Bronchial epithelial cell (primary cell): ENCODE measurements around the gene C5. TPM values are rescaled to one million over a fixed set of nuclear protein-coding genes. Genes with fewer than 3 reads are reported as not detected.

Experiments used
- DNase-seq: peaks from one replicate; pipeline ENCODE4 v3.0.0-alpha.2; 2010; ENCODE audit warnings: low read depth
- FAIRE-seq: peaks from 2 replicates; lab custom pipeline; 2011; peaks lifted over from hg19 to GRCh38; lab: Jason Lieb, UNC
- H3K27me3 ChIP-seq: 2 replicates; pipeline ENCODE4 v1.5.1; 2011; ENCODE audit warnings: low read length; ENCODE audit not compliant: control insufficient read depth, insufficient read depth
- H3K36me3 ChIP-seq: 2 replicates; pipeline ENCODE4 v1.5.1; 2011; ENCODE audit warnings: low read length; ENCODE audit not compliant: control insufficient read depth, insufficient read depth
- H3K4me3 ChIP-seq: 2 replicates; pipeline ENCODE4 v1.5.1; 2011; ENCODE audit warnings: mild to moderate bottlenecking, low read depth, low read length, control low read depth
- total RNA-seq: library from RNA; depleted of rRNA; stranded (reverse); fragments of >200 nt; gene quantifications from 2 replicates; pipeline ENCODE4 v1.2.1, GENCODE V29; 2014
- TF ChIP-seq, protein P1 (sequence below): IDR thresholded peaks from 2 replicates; pipeline ENCODE4 v1.5.1; 2011; ENCODE audit warnings: mild to moderate bottlenecking, moderate library complexity, low read length, control low read depth, inconsistent platforms; ENCODE audit not compliant: insufficient read depth, severe bottlenecking

C5 gene
- total RNA-seq, 1 donor from 2014 or later: 1.3 TPM

DNA sequence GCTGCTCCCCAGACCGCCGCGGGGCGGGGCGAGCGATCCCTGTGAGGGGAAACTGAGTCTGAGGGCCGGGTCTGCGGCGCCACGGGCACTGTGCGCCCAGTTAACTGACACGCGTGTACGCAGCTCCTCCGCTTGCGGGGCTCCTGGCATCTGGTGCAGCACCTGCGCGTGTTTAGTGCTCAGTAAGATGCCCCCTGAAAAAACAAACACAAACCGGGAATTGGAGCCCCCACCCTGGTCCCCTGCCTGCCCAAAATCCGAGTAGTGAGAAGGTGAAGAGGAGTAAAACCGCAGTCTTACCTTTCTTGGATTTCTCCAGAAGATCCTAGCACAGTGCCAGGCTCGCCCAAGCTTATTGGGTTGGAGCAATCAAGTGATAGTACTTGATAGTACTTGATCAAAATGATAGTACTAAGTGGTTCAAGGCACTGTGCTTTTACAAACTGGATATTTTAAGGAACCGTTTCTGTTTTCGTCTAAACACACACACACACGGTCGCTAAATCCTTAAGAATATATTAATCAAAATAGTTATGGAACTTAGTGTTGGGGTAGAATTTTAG, 120.8 kb downstream of the C5 start:
- FAIRE-seq (no peak), DNase-seq (no peak)
- no peaks in the 10 kb centered on the region for H3K36me3 ChIP-seq
- H3K4me3 ChIP-seq: peak overlapping the region; percentile 59
- no peaks in the 10 kb centered on the region for H3K27me3 ChIP-seq
- TF ChIP-seq, protein P1, sequence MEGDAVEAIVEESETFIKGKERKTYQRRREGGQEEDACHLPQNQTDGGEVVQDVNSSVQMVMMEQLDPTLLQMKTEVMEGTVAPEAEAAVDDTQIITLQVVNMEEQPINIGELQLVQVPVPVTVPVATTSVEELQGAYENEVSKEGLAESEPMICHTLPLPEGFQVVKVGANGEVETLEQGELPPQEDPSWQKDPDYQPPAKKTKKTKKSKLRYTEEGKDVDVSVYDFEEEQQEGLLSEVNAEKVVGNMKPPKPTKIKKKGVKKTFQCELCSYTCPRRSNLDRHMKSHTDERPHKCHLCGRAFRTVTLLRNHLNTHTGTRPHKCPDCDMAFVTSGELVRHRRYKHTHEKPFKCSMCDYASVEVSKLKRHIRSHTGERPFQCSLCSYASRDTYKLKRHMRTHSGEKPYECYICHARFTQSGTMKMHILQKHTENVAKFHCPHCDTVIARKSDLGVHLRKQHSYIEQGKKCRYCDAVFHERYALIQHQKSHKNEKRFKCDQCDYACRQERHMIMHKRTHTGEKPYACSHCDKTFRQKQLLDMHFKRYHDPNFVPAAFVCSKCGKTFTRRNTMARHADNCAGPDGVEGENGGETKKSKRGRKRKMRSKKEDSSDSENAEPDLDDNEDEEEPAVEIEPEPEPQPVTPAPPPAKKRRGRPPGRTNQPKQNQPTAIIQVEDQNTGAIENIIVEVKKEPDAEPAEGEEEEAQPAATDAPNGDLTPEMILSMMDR: no peak

DNA sequence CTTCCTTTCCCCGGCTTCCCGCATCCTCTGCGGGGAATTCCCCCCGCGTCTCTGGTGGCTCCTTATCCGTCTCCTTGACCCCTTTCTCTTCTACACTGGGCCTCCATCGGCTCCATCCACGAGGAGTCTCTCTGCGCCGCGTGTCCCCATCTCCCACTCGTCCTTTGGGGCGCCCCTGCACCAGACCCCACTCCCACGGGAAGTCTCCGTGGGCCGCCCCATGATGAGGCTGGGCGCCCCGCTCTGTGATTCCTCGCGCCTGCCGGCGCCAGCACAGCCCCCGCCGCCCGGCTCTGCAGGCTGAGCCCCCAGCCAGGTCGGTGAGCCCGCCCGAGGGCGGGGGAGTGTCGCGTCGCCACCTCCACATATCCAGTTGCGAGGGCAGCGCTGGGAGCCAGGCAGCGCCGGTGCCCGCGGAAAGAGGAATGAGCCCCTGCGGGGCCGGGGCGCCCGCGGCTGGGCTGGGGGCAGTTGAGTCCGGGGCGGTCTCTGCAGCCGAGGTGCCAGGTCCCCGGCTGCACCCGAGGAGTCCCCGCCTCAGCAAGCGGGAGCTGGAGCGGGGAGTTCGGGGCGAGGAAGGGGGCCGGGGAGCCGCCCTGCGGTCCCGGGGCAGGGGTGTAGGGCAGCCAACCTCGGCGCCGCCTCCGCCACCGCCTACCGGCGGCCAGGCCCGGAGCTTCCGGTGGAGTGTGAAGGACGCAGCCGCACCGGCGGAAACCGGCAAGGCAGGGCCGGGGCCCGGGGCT, 121.4 kb downstream of the C5 start:
- TF ChIP-seq, protein P1: no peak
- DNase-seq: no peak
- H3K4me3 ChIP-seq: peak overlapping the region; percentile 59
- no peak for FAIRE-seq
- no peaks in the 10 kb centered on the region for H3K27me3 ChIP-seq
- no peaks in the 10 kb centered on the region for H3K36me3 ChIP-seq

DNA sequence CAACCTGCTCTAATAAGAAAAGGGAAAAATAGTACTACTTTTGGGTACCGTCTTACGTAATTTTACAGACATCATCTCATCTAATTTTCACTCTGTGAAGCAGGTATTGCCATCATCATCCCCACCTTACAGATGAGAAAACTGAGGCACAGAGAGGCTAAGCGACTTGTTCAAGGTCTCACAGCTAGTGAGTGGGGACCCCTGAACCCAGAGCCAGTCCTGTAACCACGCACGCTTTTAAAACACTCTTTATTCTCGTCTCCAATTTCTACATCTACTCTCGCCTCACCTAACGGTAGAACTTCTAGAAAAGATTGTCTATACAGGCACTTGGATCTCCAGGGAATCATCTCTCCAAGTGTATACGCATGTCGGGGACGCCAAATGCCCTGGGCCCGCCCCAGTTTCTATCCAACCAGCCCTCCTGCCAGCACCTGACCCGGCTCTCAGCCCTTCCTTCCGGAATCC, 122.0 kb downstream of the C5 start:
- no peak for DNase-seq
- no peak for FAIRE-seq
- TF ChIP-seq, protein P1: no peak
- Histone ChIP-seq H3K4me3 (peak overlapping the region; percentile 59), H3K36me3 (no peaks in the 10 kb centered on the region), H3K27me3 (no peaks in the 10 kb centered on the region)

DNA sequence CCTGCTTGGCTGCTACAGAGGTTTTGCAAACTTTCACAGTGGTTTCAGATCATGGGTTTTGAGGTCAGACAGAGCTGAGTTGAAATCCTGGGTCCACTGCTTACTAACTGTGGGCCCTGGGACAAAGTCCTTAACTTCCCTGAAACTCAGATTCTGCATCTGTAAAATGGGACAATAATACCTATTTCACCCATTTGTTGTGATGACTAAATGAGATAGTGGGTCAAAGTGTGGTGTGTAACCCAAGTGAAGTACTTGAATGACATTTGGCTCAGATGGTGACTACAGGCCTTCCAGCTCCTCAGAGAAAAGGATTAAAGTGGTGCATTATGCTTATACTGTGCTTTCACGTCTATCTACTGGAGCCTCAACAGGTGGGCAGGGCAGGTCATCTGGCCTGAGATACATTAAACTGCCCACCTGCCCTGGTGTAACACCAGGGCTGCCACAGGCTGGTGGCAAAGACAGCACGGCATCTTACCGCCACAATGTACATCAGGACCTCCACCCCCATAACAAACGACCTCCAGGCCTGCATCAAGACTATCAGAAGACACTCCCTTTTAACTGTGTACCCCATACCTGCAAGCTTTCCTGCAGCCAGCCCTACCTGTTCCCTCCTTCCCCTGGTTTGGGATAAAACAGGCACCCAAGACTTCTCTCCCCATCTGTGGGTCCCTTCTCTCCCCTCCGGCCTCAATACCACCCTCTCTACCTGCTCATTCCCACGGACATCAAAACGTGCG, 122.6 kb downstream of the C5 start:
- FAIRE-seq (no peak), DNase-seq (no peak)
- no peaks in the 10 kb centered on the region for H3K27me3 ChIP-seq
- H3K4me3 ChIP-seq: no peak overlapping the region
- TF ChIP-seq, protein P1: no peak
- H3K36me3 ChIP-seq: no peaks in the 10 kb centered on the region

DNA sequence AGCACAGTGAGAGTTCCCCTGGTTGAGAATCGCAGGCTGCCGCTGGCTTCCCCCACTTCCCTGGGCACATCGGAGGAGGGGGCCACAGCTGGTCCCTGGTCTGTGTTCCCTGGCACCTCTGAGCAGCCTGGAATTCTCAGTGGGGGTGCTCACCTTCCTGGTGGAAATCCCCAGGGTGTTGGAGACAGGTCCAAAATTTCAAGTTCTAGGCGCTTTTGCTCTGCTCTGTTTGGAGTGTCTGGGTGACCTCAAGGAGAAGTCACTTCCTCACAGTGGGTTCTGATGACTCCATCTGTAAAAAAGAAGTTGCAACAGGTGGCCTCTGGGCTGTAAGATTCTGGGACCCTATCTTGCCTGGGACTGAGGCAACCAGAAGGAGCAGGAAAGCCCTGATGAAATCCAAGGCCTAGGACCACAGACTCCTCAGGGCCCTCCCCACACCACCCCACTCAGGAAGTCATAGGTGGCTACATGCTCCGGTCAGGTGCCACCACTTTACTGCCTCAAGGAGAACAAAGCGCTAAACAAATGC, 123.6 kb downstream of the C5 start, which contains the start of gene TRAF1:
Gene TRAF1, minus strand, starts transcription at position 400 of the 532 bp plus-strand sequence. CDS start 721 bp downstream, outside the sequence.
- no peak within 1 kb of the TSS for H3K4me3 ChIP-seq
- H3K27me3 ChIP-seq: no peaks in the 10 kb centered on the region
- no peaks in the 10 kb centered on the region for H3K36me3 ChIP-seq
- FAIRE-seq (no peak), DNase-seq (no peak)
- TF ChIP-seq, protein P1: no peak
